HCT116 (cell line): Measurements from ENCODE around the gene EVC.

Experiments
- CEBPB ChIP-seq: IDR thresholded peaks from 2 replicates; pipeline ENCODE4 v1.6.1; 2012; ENCODE audit warnings: low read depth
- CTCF ChIP-seq, 3 experiments: fragments of 200-600 bp in 1 of 3; sonication (generic) in 1 of 3; IDR thresholded peaks in 2 of 3; conservative IDR thresholded peaks in 1 of 3; 2 replicates each; pipeline ENCODE4 v1.5.1; 2012 to 2017; ENCODE audit warnings: low read depth in 2 of 3, low read length in 2 of 3, antibody characterized with exemption in 1 of 3, borderline replicate concordance in 1 of 3, control low read depth in 1 of 3, mild to moderate bottlenecking in 1 of 3, mixed read lengths in 1 of 3, mixed run types in 1 of 3, moderate library complexity in 1 of 3; ENCODE audit not compliant: insufficient read depth in 1 of 3
- EZH2 ChIP-seq: fragments of 200-600 bp; sonication (generic); IDR thresholded peaks from 2 replicates; pipeline ENCODE4 v1.6.1; 2017; ENCODE audit warnings: antibody characterized with exemption, mixed run types
- POLR2A ChIP-seq: IDR thresholded peaks from 2 replicates; pipeline ENCODE4 v1.7.0; 2011; ENCODE audit warnings: borderline replicate concordance; ENCODE audit not compliant: insufficient read depth, insufficient read length; ENCODE audit errors: extremely low read depth
- POLR2AphosphoS5 ChIP-seq: IDR thresholded peaks from 2 replicates; pipeline ENCODE4 v1.6.1; 2011; ENCODE audit warnings: mild to moderate bottlenecking, low read depth, low read length, moderate library complexity
- RAD21 ChIP-seq: IDR thresholded peaks from 2 replicates; pipeline ENCODE4 v1.6.1; 2012; ENCODE audit warnings: low read depth, mild to moderate bottlenecking
- REST ChIP-seq: IDR thresholded peaks from 2 replicates; pipeline ENCODE4 v1.6.1; 2012; ENCODE audit warnings: low read depth
- SIN3A ChIP-seq: IDR thresholded peaks from 2 replicates; pipeline ENCODE4 v1.6.1; 2012; ENCODE audit warnings: low read depth
- SP1 ChIP-seq: IDR thresholded peaks from 2 replicates; pipeline ENCODE4 v1.6.1; 2012; ENCODE audit warnings: low read depth

GRCh38 chr4:5798462-5798861, 87.5 kb downstream of the EVC start:
- TF ChIP-seq CTCF (IDR thresholded peaks at IDR 0.05 in 2 of 3, conservative IDR thresholded peaks at IDR 0.05 in 1 of 3; ENCODE audit: borderline replicate concordance in 1 of 3, insufficient read depth in 1 of 3, low read depth in 2 of 3, low read length in 2 of 3) (no peak), REST (no peak), CEBPB (no peak), SIN3A (no peak), RAD21 (no peak), POLR2AphosphoS5 (no peak), POLR2A (no peak), EZH2 (no peak), SP1 (no peak)
